Measurements from ENCODE around the gene ST6GALNAC3. TPM values are rescaled to one million over a fixed set of nuclear protein-coding genes. Genes with fewer than 3 reads are reported as not detected.

ST6GALNAC3 gene
- total RNA-seq, 4 donors from 2014 or later: 1.00 to 5.7 (median 1.9) TPM; not detected in 1

DNA sequence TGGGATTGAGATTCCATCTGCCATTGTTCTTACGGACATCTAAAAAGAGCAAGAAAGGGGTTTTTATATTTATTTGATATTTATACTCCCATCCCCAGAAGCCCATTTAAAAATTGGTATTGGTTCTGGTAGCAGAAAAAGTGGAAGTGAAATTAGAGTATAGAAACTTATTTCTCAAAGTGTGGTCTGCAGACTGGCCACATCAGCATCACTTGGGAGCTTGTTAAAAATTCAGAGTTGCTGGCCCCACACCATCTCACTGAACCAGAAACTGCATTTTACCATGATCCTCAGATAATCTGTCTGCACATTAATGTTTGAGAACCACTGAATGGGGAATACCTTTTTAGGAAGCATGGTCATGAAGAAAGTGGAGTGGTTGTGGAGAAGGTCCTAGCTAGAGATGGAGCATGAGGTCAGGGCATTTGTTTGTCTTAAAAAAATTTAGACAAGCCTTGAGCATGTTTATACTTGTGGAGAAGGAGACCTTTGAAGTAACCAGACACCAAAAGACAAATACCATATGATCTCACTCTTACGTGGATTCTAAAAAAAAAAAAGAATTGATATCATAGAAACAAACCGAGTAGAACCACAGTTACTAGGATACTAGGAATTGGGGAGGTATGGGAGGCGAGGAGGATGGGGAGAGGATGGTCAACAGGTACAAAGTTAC, 116.3 kb downstream of the ST6GALNAC3 start:
- Histone ChIP-seq H3K27me3 (no peaks in the 10 kb centered on the region), H3K4me1 (no peaks in the 10 kb centered on the region), H3K27ac (no peak overlapping the region), H3K9me3 (no peaks in the 10 kb centered on the region), H3K36me3 (no peaks in the 10 kb centered on the region), H3K4me3 (no peak overlapping the region)
- in situ Hi-C loops (cut with MboI; ENCODE audit: low pct_ligation_motif_present in 1 of 4, low pct_unique_long_range_greater_than_20kb in 1 of 4, low sequenced_read_pairs in 3 of 4) (no loop called here), intact Hi-C loops (cut with DNase I; ENCODE audit: low total_unique reads) (no loop called here)
- TF ChIP-seq, protein P1, sequence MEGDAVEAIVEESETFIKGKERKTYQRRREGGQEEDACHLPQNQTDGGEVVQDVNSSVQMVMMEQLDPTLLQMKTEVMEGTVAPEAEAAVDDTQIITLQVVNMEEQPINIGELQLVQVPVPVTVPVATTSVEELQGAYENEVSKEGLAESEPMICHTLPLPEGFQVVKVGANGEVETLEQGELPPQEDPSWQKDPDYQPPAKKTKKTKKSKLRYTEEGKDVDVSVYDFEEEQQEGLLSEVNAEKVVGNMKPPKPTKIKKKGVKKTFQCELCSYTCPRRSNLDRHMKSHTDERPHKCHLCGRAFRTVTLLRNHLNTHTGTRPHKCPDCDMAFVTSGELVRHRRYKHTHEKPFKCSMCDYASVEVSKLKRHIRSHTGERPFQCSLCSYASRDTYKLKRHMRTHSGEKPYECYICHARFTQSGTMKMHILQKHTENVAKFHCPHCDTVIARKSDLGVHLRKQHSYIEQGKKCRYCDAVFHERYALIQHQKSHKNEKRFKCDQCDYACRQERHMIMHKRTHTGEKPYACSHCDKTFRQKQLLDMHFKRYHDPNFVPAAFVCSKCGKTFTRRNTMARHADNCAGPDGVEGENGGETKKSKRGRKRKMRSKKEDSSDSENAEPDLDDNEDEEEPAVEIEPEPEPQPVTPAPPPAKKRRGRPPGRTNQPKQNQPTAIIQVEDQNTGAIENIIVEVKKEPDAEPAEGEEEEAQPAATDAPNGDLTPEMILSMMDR (IDR thresholded peaks at IDR 0.05): no peak
- TF ChIP-seq POLR2AphosphoS5 (IDR thresholded peaks at IDR 0.05): no peak
- no peak for TF ChIP-seq POLR2A (IDR thresholded peaks at IDR 0.05)
- TF ChIP-seq EP300 (IDR thresholded peaks at IDR 0.05; ENCODE audit: low read depth): no peak
- 70 to 74% methylated on average over 4 of the region's 4 CpGs for WGBS, 2 donors (ENCODE audit: low coverage in 1 of 2)
- no peak for DNase-seq

DNA sequence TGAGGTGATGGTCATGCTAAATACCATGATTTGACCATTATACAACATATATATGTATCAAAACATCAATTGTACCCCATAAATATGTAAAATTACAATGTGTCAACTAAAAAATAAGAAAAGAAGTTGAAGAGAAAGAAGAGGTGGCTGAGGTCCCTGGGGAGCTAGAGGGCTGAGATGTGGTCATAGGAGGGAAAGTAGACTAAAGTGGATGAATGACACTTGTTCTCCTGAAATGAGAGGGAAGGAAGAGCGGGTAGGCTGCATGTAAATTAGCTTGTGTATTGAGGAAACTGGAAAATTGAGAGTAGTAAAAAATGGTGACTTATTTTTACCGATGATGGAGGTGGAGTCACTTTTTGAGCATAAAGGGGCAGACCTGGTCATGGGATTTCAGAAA, 117.0 kb downstream of the ST6GALNAC3 start:
- DNase-seq: no peak

DNA sequence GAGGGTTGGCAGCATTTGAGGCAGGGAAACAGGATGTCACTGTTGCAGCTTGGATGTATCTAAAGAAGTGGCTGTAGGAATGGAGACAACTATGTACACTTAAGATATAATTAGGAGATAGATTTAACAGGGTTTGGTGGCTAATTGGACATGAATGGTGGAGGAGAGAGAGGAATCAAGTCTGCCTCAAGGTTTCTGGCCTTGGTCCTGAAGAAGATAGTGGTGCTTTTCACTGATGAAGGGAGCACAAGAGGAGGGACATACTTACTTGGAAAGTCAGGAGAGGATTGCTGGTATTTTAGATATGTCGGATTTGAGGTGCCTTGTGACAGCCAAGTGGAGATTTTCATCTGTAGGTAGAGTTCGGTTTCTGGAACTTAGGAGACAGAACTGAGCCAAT, 123.9 kb downstream of the ST6GALNAC3 start:
- Histone ChIP-seq H3K9me3 (no peaks in the 10 kb centered on the region), H3K27me3 (no peaks in the 10 kb centered on the region), H3K36me3 (no peaks in the 10 kb centered on the region), H3K4me1 (no peaks in the 10 kb centered on the region), H3K4me3 (no peak overlapping the region), H3K27ac (no peak overlapping the region)
- WGBS, 2 donors (ENCODE audit: low coverage in 1 of 2): 80 to 93% methylated on average over 1 to 2 of the region's 2 CpGs
- no peak for DNase-seq
- intact Hi-C loops (cut with DNase I; ENCODE audit: low total_unique reads): no loop called here
- in situ Hi-C loops (cut with MboI; ENCODE audit: low pct_ligation_motif_present in 1 of 4, low pct_unique_long_range_greater_than_20kb in 1 of 4, low sequenced_read_pairs in 3 of 4): no loop called here
- TF ChIP-seq EP300 (IDR thresholded peaks at IDR 0.05; ENCODE audit: low read depth): no peak

More for the DNA sequence above, 117.0 kb downstream of the ST6GALNAC3 start:
- intact Hi-C loops (cut with DNase I; ENCODE audit: low total_unique reads): no loop called here
- no peak for TF ChIP-seq EP300 (IDR thresholded peaks at IDR 0.05; ENCODE audit: low read depth)
- TF ChIP-seq, protein P1 (IDR thresholded peaks at IDR 0.05): no peak
- no peak for TF ChIP-seq POLR2A (IDR thresholded peaks at IDR 0.05)
- no peak for TF ChIP-seq POLR2AphosphoS5 (IDR thresholded peaks at IDR 0.05)
- H3K27ac ChIP-seq: no peak overlapping the region
- H3K27me3 ChIP-seq: no peaks in the 10 kb centered on the region
- 84 to 100% methylated on average over 2 of the region's 2 CpGs for WGBS, 2 donors (ENCODE audit: low coverage in 1 of 2)
- H3K36me3 ChIP-seq: no peaks in the 10 kb centered on the region
- H3K4me1 ChIP-seq: no peaks in the 10 kb centered on the region
- in situ Hi-C loops (cut with MboI; ENCODE audit: low pct_ligation_motif_present in 1 of 4, low pct_unique_long_range_greater_than_20kb in 1 of 4, low sequenced_read_pairs in 3 of 4): no loop called here
- H3K9me3 ChIP-seq: no peaks in the 10 kb centered on the region
- no peak overlapping the region for H3K4me3 ChIP-seq

- 86 to 89% methylated on average over 2 of the region's 2 CpGs for WGBS, 2 donors (ENCODE audit: low coverage in 1 of 2)
- intact Hi-C loops (cut with DNase I; ENCODE audit: low total_unique reads) (no loop called here), in situ Hi-C loops (cut with MboI; ENCODE audit: low pct_ligation_motif_present in 1 of 4, low pct_unique_long_range_greater_than_20kb in 1 of 4, low sequenced_read_pairs in 3 of 4) (no loop called here)
- Histone ChIP-seq H3K27ac (no peak overlapping the region), H3K36me3 (no peaks in the 10 kb centered on the region), H3K4me1 (no peaks in the 10 kb centered on the region), H3K9me3 (no peaks in the 10 kb centered on the region), H3K4me3 (no peak overlapping the region), H3K27me3 (no peaks in the 10 kb centered on the region)
- no peak for DNase-seq
- TF ChIP-seq POLR2AphosphoS5 (IDR thresholded peaks at IDR 0.05) (no peak), POLR2A (IDR thresholded peaks at IDR 0.05) (no peak), EP300 (IDR thresholded peaks at IDR 0.05; ENCODE audit: low read depth) (no peak)
- TF ChIP-seq, protein P1 (IDR thresholded peaks at IDR 0.05): no peak
Observed at GRCh38 chr1:76202670-76203069, 128.1 kb downstream of the ST6GALNAC3 start.

GRCh38 chr1:76203127-76203526, 128.6 kb downstream of the ST6GALNAC3 start:
- H3K4me1 ChIP-seq: no peaks in the 10 kb centered on the region
- no peaks in the 10 kb centered on the region for H3K36me3 ChIP-seq
- no peak for DNase-seq
- H3K27me3 ChIP-seq: no peaks in the 10 kb centered on the region
- TF ChIP-seq POLR2A (IDR thresholded peaks at IDR 0.05): no peak
- TF ChIP-seq EP300 (IDR thresholded peaks at IDR 0.05; ENCODE audit: low read depth): no peak
- TF ChIP-seq POLR2AphosphoS5 (IDR thresholded peaks at IDR 0.05): no peak
- TF ChIP-seq, protein P1 (IDR thresholded peaks at IDR 0.05): no peak
- no peaks in the 10 kb centered on the region for H3K9me3 ChIP-seq
- no peak overlapping the region for H3K27ac ChIP-seq
- in situ Hi-C loops (cut with MboI; ENCODE audit: low pct_ligation_motif_present in 1 of 4, low pct_unique_long_range_greater_than_20kb in 1 of 4, low sequenced_read_pairs in 3 of 4): no loop called here
- WGBS, 2 donors (ENCODE audit: low coverage in 1 of 2): 72 to 82% methylated on average over 2 to 3 of the region's 3 CpGs
- no peak overlapping the region for H3K4me3 ChIP-seq
- intact Hi-C loops (cut with DNase I; ENCODE audit: low total_unique reads): no loop called here
